NCI-H1092 (cell line): ENCODE data around the gene SLC25A12.
"Not testable (repeated sequence)": the region's sequence is repeated elsewhere in the genome, so short reads cannot be mapped to it uniquely, and the experiment has no call there.

Source experiments
- DNase-seq: peaks from one replicate; lab custom pipeline; 2025; lab: John Stamatoyannopoulos, UW

SLC25A12 gene

DNA sequence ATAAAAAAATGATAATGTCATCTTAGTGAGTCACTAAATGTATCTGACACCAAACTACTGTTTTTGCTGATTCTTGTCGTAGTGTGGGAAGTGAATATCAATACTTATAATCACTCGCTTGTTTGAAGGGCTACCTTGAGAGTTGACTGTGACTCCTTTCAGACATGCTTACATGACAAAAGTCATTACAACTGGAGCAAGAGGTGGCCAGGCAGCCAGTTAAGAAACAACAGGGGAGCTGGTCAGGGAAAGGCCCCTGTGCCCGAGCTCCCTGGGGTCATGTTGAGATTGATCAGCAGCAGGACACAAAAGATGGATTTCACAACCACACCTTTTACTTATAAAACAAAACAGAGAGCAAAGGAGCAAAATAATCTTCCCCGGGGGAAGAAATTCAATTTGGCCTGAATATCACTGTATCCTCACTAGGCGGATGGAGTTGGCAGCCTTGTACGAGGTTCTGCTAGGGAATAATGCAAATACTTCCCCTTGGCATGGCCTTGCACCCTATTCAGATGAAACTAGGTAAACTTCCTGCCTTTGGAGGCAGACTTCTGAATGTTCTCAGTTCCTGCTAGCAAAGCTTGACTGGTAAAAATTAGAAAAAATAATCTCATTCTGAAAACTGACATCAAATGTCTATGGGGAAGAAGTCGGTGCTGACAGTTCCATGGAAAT, 105.6 kb downstream of the SLC25A12 start:
- DNase-seq, result peak; percentile 3

DNA sequence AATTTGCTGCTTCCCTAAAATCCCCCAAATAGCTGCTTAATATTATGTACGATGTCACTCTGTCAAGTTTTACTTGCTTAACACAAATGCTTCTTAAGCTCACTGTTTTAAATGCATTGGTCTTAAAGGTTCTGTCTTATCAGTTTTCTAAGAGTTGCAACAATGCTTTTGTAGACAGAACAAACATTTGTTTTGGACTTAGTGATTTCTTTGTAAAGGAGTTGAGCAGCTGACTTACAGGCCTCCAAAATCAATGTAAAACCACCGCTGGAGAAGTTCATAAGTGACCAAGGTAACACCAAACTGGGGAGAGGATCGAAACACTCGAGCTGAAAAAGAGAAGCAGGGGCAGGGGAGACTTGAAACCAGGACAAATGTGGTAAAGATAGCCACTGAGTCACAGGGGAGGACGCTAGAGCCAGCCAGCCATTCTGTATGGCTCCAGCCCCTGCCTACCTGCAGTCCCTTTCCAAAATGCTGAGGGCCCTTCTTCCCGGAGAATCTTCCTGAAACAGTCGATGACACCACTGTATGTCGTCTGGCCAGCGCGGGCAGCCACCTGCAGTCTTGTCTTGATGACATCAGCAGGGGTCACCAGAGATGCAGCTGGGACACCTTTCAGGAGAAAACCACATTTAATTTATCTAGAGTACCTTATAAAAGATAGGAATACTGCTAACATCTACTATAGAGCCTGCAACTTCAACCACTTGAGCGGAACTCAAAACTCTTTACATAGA, 106.5 kb downstream of the SLC25A12 start:
- DNase-seq, result no peak

DNA sequence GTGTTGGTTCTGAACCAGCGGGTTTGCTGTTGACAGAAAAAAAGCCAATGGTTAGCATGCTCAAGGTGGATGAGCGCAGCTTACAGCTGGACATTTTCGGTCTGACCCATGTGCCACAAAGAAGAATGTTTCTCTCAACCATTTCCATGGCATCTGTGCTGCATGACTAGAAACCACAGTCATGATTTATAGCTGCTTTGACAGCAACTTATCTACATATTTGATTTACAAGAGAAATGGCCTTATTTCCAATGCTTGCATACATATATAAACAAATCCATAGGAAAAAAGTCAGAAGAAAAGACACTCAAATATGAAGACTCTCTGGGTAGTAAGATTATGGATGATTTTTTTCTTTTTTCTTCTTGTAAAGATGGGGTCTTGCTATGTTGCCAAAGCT, 108.6 kb downstream of the SLC25A12 start:
- DNase-seq, result no peak

DNA sequence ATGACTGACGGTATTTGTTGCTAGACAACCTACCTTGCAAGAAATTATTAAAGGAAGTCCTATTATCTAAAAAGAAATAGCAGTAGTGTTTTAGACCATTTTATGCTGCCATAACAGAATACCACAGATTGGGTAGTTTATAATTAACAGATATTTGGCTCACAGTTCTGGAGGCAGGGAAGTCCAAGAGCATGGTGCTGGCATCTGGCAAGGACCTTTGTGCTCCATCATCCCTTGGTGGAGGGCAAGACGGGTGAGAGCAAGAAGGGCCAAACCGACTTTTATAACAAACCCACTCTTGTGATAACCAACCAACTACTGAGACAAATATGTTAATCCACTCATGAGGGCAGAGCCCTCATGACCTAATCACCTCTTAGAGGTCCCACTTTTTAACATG, 115.5 kb downstream of the SLC25A12 start:
- DNase-seq, result no peak

DNA sequence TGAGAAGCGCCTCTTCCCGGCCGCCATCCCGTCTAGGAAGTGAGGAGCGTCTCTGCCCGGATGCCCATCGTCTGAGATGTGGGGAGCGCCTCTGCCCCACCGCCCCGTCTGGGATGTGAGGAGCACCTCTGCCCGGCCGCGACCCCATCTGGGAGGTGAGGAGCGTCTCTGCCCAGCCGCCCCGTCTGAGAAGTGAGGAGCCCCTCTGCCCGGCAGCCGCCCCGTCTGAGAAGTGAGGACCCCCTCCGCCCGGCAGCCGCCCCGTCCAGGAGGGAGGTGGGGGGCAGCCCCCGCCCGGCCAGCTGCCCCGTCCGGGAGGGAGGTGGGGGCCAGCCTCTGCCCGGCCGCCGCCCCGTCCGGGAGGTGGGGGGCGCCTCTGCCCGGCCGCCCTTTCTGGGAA, 119.5 kb downstream of the SLC25A12 start:
- not testable (repeated sequence) for DNase-seq

DNA sequence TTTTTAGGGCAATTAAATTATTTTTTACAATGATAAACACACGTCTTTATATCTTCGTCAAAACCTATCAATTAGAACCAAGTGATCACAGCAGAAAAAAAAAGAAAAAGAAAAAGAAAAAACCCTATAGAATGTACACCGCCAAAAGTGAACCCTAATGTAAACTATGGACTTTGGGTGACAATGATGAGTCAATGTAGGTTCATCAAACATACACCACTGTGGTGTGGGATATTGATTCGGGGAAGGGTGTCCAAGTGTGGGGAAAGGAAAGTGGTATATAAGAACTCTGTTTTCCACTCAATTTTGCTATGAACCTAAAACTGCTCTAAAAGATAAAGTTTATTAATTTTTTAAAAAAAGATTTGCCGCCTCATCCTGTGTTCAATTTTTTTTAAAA, 121.7 kb downstream of the SLC25A12 start:
- DNase-seq, result no peak

DNA sequence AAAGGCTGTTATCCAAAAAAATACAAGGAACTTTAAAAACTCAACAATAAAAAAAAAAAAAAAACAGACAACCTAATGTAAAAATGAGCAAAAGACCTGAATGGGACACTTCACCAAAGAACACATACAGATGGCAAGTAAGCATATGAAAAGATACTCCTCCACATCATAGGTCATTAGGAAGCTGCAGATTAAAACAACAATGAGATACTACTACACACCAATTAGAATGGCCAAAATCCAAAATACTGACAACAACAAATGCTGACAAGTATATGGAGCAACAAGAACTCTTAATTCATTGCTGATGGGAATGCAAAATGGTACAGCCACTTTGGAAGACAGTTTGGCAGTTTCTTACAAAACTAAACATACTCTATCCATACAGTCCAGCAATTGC, 122.6 kb downstream of the SLC25A12 start:
- no peak for DNase-seq

DNA sequence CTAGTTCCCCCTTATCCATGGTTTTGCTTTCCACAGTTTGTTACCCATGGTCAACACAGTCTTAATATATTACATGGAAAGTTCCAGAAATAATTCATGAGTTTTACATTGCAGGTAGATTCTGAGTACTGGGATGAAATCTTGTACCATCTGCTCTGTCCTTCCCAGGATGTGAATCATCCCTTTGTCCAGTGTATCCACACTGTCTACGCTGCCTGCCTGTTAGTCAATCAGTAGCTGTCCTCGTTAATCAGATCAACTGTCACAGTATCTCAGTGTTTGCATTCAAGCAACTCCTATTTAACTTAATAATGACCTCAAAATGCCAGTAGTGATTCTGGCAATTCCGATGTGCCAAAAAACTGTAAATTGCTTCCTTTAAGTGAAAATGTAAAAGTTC, 130.4 kb downstream of the SLC25A12 start:
- no peak for DNase-seq

DNA sequence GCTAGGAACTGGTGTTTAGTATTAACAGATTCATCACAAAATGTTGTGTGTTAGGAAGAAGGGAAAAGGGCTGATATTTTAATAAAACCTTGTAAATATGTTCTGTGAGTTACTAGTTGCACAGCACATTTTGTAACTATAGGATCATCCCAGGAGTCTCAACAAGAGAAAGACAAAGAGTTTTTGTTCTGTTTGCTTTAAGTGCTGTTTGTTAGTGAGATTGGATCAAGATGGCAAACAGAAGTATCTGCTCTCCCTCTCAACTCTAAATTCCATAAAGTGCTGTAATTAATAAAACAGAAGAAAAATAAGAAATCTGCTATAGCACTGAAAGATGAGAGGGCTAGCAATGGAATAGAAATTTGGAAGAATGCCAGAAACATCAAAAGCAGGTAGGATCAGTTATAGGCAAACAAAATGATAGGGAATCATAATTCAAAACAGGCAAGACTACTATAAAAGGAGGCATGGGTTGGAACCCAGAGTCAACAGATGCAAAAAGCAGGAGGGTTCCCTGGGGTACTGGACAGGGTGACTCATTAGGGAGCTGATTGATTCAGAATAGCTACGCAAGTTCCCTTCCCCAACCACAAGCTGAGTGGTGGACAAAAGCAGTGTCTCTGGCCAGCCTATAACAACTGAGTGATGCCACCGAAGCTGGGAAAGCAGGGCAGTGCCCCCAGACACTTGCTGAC, 131.0 kb downstream of the SLC25A12 start:
- no peak for DNase-seq

DNA sequence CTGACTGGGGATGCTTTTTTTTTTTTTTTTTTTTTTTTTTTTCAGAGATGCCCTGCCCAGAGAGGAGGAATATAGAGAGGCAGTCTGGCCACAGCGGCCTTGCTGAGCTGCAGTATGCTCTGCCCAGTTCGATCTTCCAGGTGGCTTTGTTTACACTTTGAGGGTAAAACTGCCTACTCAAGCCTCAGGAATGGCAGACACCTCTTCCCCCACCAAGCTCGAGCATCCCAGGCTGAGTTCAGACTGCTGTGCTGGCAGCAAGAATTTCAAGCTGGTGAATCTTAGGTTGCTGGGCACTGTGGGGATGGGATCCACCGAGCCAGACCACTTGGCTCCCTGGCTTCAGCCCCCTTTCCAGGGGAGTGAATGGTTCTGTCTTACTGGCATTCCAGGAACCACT, 132.9 kb downstream of the SLC25A12 start:
- DNase-seq, result not testable (repeated sequence)

DNA sequence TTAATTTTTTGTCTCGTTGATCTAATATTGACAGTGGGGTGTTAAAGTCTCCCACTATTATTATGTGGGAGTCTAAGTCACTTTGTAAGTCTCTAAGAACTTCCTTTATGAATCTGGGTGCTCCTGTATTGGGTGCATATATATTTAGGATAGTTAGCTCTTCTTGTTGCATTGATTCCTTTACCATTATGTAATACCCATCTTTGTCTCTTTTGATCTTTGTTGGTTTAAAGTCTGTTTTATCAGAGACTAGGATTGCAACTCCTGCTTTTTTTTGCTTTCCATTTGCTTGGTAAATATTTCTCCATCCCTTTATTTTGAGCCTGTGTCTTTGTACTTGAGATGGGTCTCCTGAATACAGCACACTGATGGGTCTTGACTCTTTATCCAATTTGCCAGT, 135.3 kb downstream of the SLC25A12 start:
- not testable (repeated sequence) for DNase-seq

DNA sequence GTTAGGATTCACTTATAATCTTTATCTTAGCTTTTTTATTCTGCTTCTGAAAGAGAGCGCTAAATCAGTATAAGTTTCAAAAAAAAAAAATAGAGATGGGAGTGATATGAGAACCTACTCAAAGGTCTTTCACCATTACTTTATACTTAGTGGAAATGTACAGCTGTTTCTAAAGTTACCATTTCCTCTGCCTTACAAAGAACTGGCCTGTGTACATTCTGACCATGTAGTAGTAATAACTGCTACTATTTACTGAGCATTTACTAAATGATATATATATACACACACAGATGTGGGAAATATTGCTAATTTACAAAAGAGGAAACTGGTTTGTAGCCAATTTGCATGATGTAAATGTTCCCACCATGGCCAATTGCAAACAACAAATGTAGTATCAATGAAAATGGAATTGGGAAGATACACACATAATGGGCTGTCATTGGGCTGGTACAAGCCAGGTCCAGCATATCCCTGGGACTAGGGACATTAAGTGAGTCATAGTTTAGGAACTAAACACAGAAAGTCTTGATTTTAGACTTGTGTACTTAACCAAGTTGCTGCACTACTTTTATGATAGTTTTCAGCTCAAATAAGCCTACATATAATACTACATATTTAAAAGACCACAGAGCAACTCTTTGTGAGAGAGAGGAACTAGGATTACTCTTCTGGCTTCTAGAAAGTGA, 139.6 kb downstream of the SLC25A12 start:
- no peak for DNase-seq

DNA sequence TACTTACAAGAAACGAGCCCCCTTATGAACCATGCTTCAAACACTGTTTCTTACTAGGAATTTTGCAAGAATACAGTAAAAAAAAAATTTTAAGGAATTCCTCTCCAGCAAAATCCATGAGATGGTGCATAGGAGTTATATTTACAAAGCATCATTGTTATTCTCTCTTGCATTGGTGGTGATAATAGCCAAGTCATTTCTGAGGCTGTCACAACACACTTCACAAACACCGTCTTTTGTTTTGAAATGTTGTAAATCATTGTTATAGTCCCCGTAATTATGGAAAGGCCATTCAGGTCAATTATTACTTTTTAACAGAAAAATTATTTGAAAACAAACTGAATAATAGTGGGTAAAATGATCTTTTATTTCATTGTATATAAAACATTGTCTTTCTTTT, 146.7 kb downstream of the SLC25A12 start:
- DNase-seq, result no peak

DNA sequence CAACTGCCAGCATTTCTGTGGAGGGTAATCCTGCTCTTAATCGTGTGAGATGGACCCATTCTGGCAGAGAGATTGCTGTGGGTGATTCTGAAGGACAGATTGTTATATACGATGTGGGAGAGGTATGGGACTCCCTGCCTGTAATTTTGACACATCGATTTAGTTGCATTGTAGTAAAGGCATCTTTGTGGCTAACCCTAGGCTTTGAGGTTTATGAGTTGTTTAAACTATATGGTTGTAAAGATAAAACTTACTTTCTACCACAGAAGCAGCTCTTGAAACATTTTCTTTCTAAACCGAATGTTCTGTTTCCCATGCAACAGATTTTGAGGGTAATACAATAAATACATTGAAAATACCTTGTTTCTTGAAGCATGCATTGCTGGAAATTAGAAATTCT, 148.2 kb downstream of the SLC25A12 start:
- no peak for DNase-seq

DNA sequence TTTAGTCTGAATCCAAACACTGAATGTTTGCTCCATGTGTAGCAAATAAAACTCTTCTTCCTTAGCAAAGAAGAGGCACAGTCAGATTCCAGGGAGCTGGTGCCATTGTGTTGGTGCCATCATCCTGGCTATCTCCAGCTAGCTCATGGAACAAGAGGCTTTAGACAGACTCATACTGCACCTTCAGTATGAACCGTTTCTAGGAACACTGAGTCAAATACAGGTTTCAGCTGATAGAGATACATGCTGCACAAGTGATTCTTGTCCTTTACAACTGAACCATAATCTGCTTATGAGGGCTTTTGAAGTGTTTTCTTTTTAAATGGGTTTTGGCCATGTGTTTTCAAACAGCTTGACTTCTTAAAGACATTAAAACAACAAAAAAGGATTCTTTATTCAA, 148.9 kb downstream of the SLC25A12 start:
- no peak for DNase-seq

DNA sequence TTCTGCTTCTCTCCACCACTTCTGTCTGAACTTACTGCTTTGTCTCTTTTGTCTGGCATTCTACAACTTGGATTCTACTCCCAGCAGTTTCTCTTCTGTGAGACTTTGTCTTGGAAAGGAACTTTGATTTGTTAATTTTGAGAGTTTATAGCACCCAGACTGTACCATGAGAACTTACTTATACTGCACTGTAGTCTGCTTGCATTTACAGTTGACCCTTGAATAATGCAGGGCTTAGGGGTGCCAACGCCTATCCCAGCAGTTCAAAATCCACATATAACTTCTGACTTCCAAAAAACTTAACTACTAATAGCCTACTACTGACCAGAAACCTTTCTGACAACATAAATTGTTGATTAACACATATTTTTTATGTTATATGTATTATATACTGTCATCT, 151.3 kb downstream of the SLC25A12 start:
- DNase-seq, result no peak

DNA sequence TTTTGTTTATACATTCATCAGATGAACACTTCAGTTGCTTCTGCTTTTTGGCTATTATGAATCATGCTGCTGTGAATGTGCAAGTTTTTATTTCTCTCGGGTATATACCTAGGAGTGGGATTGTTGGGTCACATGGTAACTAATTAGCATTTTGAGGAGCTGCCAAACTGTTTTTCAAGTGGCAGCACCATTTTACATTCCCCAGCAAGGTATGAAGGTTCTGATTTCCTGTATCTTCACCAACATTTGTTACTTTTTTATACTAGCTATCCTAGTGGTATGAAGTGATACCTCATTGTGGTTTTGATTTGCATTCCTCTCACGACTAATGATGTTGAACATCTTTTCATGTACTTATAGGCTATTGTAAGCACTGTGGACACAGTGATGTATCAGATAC, 152.9 kb downstream of the SLC25A12 start:
- DNase-seq, result no peak

DNA sequence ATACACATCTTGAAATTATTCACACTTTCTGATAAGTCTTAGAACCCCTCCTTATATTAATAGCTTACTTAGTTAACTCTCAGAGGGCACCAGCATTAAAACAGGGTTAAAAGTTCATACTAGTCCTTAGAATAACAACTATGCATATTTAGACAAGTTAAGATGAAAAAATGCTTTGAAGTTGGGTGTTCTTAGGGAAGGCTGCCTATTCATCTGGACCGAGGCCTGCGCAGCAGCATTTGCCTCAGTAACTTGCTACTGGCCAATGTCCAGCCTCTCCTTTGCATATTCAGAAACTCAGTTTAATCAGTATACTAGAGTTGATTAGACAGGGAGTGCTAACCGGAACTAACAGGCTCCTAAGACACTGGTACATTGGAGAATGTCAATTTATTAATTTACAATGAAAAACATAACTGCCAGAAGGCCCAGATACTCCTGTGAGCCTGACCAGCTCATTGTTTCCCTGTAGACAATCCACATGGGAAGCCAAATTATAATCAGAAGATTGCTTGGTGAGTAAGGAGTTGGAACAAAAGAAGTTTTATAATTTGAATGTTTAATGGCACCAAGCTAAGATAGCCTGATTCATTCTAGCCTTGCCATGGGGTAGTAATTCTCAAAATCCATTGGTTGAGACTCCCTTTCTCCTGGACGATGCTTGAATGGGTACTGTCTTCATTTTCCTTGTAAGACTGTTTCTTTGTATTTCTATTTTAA, 157.9 kb downstream of the SLC25A12 start:
- DNase-seq, result no peak
